GM18498 (cell line): ENCODE results near the gene RXRB.
A peak's percentile ranks its signal among the peaks of the same experiment; 100 is the strongest.
"Not testable (repeated sequence)": the region's sequence is repeated elsewhere in the genome, so short reads cannot be mapped to it uniquely, and the experiment has no call there.

Experiments used
- ATAC-seq: cut with Tn5 transposase; IDR thresholded peaks from one replicate; pipeline ENCODE4 v1.9.1; 2021; ENCODE audit warnings: mild to moderate bottlenecking, moderate library complexity; ENCODE audit not compliant: unreplicated experiment

Gene RXRB

GRCh38 chr6:33200219-33201146 lies at the start of gene RXRB, which contains the start of gene SLC39A7:
RXRB (minus strand) TSS chr6:33200665; CDS start chr6:33200476, 189 bp downstream.
SLC39A7 (plus strand) TSS chr6:33200867; CDS start chr6:33201246, 379 bp downstream.
- ATAC-seq: peak; percentile 65

DNA sequence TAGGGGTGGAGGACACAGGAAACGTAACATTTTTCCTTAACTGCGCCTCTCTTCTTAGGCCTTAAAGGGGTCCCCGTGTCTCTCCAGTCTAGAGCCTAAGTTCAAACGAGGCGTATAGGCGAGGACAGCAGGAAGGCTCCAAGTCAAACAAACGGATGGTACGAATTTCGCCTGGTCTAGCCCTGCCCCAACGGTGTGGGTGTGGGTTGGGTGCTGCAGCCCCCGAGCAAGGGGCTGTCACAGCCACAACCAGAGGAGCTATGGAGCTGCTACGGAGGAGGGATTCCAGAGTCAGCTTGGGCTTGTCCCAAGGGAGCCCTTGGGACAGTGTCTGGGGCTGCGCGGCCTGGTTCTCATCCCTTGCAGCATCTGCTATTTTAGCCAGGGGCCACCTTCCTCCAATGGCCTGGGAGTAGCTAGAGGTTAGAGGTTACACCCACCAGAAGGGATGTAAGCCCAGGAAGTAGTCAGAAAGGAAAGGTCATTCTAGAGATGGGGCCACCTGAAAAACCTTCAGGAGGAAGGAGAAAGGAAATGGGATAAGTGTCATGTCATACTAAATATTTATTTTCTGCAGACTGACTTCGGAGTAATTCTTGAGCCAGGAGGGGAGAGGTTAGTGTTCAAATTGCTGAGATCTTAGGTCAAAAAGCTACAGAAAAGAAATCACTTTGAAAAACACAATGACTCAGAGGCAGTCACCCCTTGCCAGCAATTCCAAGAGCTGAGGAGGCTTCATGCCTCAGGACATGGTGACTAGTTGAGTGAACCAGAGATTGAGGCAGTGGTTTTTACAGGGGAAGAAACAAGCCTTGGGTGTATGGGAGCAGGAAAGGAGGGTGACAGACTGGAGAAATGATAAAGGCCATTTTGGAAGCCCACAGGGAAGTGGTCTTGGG lies 49.5 kb upstream of the RXRB start:
- peak; percentile 1 for ATAC-seq

DNA sequence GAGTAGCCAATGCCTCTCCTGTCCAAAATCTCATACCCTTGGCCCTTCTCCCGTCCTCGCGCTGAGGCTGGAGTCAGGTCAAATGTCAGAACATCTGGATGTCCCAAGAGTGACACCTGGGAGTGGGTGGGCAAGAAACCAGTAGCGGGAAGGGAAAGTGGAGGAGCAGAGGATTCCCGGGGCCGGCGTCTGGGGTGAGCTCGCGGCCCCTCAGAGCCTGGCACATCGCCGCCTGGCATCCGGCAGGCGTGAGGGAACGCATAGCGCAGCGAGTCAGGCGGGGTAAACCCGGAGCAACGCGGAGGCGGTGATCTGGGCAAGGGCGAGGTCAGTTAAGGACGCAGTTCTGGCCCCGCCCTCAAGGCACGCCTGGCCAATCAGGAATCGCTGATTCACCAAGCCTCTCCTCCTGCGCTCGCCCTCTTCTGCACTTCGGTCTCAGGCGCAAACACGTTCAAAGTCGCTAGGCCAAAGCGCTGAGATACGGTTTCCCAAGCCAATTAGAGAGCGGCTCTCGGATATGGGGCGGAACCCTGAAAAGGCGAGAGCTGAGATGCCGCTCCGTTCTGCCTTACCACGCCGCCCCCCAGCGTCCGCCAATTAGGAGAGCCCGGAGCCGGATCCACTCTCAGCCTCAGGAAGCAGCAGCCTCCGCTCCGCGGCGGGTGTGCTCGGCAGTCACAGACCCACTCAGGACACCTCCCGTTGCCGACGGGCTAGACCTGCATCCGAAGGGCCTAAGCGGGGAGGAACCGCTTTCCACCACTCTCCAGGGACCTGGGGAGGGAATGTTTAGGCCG lies 48.7 kb upstream of the RXRB start:
- peak; percentile 87 for ATAC-seq

DNA sequence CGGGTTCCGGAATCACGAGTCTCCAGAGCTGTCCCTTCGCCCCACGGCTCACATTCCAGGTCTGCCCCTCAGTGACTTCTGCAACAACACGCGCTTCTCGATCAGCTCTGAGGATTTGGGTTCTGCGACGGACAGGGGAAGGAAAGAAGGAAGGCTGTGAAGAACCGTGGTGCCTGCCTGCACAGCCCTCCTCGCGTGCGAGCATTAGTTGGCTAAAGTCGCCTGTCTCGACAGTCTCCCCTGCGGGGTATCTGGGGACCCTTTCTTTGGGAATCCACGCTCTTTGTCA lies 48.1 kb upstream of the RXRB start:
- ATAC-seq: peak; percentile 5

- ATAC-seq: peak; percentile 38
Measured at GRCh38 chr6:33247977-33248642, 47.6 kb upstream of the RXRB start.

DNA sequence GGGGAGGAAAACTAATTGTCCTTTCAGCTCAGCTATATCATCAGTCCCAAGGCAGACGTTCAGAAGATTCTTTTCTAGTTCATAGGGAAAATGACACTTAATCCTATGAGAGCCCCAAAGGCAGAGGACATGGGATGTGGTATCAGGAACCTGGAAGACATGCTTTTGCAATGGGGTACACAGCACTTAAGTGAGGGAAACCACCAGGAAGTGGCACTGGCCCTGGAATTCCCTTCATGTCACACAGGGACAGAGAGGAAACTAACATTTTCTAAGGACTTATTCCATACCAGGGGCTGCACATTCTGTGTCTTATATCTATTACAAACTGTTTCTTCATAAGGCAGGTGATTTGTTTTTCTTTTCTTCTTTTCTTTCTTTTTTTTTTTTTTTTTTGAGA lies 43.0 kb upstream of the RXRB start:
- no peak for ATAC-seq

GRCh38 chr6:33241968-33242367 lies 41.5 kb upstream of the RXRB start:
- ATAC-seq: no peak

DNA sequence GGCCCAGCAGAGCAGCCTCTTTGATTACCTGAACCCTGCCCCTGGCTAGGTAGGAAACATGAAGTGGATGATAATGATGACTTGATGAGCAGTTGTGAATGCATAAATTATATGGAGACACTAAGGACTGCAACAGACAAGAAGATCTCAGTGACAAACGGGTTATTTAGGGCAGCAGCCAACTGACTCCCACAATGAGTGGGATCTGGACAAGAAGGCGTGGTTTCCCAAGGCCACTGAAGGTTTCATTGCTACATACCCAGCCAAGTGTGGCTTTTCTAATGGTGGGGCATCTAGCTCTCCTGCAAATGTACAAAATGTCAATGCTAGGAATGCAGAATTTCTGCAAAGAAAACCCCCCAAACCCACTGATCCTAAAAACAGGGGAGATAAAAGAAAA lies 37.3 kb upstream of the RXRB start:
- ATAC-seq: no peak

- no peak for ATAC-seq
Measured at GRCh38 chr6:33236852-33237251, 36.4 kb upstream of the RXRB start.

GRCh38 chr6:33236328-33236727 lies 35.9 kb upstream of the RXRB start:
- ATAC-seq: no peak

DNA sequence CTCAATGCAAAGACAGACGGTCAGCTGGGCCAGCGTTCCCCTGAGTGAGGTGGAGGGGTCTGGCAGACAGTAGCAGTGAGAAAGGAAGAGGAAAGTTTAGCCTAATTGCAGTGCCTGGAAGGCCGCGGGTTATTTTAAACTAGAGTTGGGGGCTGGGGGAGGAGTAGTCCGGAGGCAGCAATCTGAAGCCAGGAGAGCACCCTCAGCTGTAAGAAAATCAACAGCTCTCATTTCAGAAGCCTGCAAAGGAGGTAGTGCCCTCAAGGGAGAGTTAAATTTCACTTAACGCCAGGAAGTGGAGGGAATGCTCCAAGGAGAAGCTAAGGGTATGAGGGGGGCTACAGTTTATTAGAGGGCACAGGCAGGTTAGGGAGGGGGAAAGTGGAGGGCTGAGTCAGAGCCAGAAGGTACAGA lies 34.8 kb upstream of the RXRB start:
- no peak for ATAC-seq

DNA sequence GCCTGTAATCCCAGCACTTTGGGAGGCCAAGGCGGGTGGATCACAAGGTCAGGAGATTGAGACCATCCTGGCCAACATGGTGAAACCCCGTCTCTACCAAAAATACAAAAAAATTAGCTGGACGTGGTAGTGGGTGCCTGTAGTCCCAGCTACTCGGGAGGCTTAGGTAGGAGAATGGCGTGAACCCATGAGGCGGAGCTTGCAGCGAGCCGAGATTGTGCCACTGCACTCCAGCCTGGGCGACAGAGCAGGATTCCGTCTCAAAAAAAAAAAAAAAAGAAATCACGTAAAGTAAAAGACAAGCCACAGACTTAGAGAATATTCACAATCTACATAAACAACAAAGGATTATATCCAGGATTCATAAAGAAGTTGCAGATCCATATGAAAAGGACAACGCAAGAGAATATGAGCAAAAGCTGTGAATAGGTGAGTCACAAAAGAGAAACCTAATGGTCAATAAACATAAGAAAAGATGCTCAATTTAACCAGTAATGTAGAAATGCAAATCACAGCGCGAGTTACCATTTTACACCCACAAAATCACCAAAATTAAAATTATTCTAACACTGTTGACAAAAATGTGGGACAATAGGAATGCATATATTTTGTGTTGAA lies 26.1 kb upstream of the RXRB start:
- not testable (repeated sequence) for ATAC-seq

DNA sequence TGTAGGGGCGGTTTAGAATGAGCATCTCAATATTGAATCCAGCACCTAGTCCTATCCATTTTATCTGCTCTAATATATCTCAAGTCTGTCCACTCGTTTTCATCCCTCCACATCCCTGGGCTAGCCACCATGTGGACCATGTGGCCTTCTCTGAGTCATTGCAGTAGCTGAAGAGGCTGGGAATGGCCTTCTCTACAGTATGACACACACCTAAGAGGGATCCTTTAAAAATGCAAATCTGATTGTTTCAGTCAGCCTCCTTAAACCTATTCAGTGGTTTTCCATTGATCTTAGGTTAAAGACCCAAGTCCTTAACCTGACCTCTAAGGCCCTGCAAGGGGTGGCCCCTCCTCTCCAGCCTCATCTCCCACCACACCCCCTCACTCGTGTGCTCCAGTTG lies 17.2 kb upstream of the RXRB start:
- ATAC-seq: no peak

- ATAC-seq: no peak
Measured at GRCh38 chr6:33217246-33217645, 16.8 kb upstream of the RXRB start.

DNA sequence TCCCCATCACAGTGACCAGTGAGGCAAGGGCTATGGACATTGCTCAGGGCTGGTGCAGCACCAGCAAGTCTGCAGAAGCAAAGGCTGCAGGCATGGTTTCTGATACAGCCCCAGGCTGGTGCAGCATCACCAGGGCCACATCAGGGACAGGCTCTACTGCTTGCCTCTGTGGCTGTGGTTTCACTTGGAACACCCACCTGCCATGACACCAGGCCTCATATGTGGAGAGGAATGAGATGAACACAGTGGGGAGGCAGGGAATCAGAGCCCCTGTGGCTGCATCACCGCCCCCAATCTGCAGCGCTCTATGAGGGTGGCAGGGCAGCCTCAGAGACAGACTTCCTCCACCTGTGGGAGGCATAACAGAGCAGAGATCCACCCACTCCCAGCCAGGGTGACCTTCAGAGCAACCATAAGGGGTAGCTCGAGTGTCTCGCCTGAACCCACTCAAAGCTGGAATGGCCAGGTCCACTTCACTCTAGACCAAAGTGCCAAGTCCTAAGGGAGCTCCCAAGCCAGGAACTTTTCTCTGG lies 15.7 kb upstream of the RXRB start:
- no peak for ATAC-seq

DNA sequence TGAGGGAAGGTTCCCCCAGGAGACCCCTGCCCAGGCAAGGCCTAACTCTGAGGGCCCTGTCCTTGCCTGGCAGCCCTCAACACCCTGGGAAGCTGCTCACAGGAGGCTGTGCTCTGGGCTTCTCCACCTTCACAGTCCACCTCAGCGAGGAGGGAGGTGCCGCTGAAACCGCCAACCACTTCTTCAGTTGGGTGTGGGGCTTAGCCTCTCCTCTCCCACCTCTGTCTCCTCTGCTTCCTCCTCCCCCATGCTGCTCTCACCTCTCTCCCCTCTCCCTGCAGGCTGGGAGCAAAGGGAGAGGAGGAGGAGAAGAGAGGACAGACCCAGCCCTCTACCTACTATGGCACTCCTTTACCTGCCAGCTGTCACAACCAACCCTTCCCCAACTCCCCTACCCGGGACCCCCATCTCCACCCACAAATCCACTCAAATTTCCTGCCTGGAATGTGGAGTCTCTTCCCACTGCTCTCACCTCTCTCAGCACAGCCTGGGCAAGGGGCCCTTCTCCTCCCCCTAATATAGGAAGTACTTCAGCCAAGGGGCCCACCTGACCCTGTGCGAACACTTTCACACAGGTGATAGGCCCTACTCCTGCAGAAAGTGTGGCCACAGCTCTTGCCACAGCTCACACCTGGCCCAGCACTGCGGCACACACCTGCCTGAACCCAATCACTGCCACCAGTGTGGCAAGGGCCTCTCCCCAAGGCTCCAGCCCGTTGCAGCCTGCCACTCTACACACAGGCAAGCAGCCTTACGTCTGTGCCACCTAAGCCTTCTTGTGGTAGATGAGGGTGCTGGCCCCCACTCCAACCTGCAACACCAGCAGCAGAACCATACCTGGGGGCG lies 15.0 kb upstream of the RXRB start:
- ATAC-seq: no peak

GRCh38 chr6:33213989-33214335 lies 13.5 kb upstream of the RXRB start:
- ATAC-seq: no peak

- ATAC-seq: no peak
Measured at GRCh38 chr6:33213166-33213988, 12.9 kb upstream of the RXRB start.
